ENCODE results near the gene PRKG1. TPM values are rescaled to one million over a fixed set of nuclear protein-coding genes. Genes with fewer than 3 reads are reported as not detected.

Gene PRKG1
- total and polyA plus RNA-seq, 2 of the 8 experiments (the other 6 are each of a cell fraction or from before 2014, with no cell fraction given) = 4.2 to 15.2 TPM

- Histone ChIP-seq H3K14ac (ENCODE audit: insufficient read length) (no peak overlapping the region), H3K79me2 (ENCODE audit: control insufficient read depth in 1 of 2, insufficient read depth in 2 of 2, low read length in 2 of 2) (no peaks in the 10 kb centered on the region), H3K27ac (ENCODE audit: low read depth, low read length) (no peak overlapping the region), H3K23me2 (ENCODE audit: low read depth, low read length) (no peaks in the 10 kb centered on the region), H4K91ac (replicated peaks; ENCODE audit: insufficient read length, low read length) (no peak overlapping the region), H2AK5ac (ENCODE audit: low read depth, low read length) (no peak overlapping the region), H2BK5ac (ENCODE audit: low read depth, low read length) (no peak overlapping the region), H2AFZ (ENCODE audit: low read length) (no peak overlapping the region), H4K20me1 (replicated peaks in 1 of 2; ENCODE audit: control insufficient read depth in 1 of 2, insufficient read depth in 2 of 2, low read length in 2 of 2) (no peaks in the 10 kb centered on the region), H2BK12ac (ENCODE audit: low read depth, low read length) (no peak overlapping the region), H3K4me3 (ENCODE audit: extremely low read depth in 1 of 4, insufficient read depth in 2 of 4, low read depth in 3 of 4, low read length in 4 of 4) (no peak overlapping the region), H4K8ac (ENCODE audit: extremely low read depth, insufficient read depth, low read length) (no peak overlapping the region), H3K9me3 (ENCODE audit: insufficient read depth in 2 of 2, low read depth in 1 of 2, low read length in 1 of 2) (0 out of 4 replicates have a peak, but pooled peaks cover 0 to 1% of the 10 kb centered on the region in 2 experiments), H4K5ac (ENCODE audit: insufficient read length, low read depth, low read length) (no peak overlapping the region), H3K4me1 (replicated peaks in 1 of 4; ENCODE audit: control insufficient read depth in 3 of 4, insufficient read depth in 4 of 4, low read length in 3 of 4) (peaks cover 0 to 2% (median 0%) of the 10 kb centered on the region in 4 experiments; a peak in 1 of 7 replicates), H3K27me3 (replicated peaks in 1 of 4; ENCODE audit: control insufficient read depth in 3 of 4, extremely low read depth in 1 of 4, insufficient read depth in 3 of 4, low read length in 3 of 4) (no peaks in the 10 kb centered on the region), H3K56ac (replicated peaks; ENCODE audit: insufficient read length, low read depth, low read length) (no peak overlapping the region), H3K18ac (ENCODE audit: extremely low read depth, low read length) (no peak overlapping the region), H2BK20ac (ENCODE audit: low read length) (no peak overlapping the region), H3K4me2 (ENCODE audit: insufficient read depth in 1 of 2, low read depth in 2 of 2, low read length in 2 of 2) (no peak overlapping the region), H2BK120ac (replicated peaks; ENCODE audit: low read depth, low read length) (no peak overlapping the region), H3K9ac (replicated peaks in 1 of 4; ENCODE audit: extremely low read depth in 1 of 4, low read depth in 3 of 4, low read length in 3 of 4) (no peak overlapping the region), H3K36me3 (ENCODE audit: control insufficient read depth in 2 of 4, insufficient read depth in 4 of 4, low read length in 3 of 4) (no peaks in the 10 kb centered on the region; a peak in 1 of 8 replicates), H3K79me1 (ENCODE audit: low read depth, low read length) (no peaks in the 10 kb centered on the region), H3K23ac (ENCODE audit: insufficient read length) (no peak overlapping the region), H2BK15ac (ENCODE audit: low read length) (no peak overlapping the region), H3K4ac (replicated peaks; ENCODE audit: insufficient read length, low read depth, low read length) (no peak overlapping the region)
- 95% methylated on average over 4 of the region's 4 CpGs; no CpG with 5 or more reads in 1 of the 2 experiments for WGBS, 2 experiments (ENCODE audit: extremely low coverage in 1 of 2, insufficient coverage in 1 of 2, insufficient read length in 1 of 2, insufficient replicate concordance in 2 of 2, low coverage in 1 of 2, low lambda C conversion rate in 2 of 2, missing lambda C conversion rate in 1 of 2)
- no peak for DNase-seq (ENCODE audit: low read depth in 1 of 2, low spot score in 2 of 2)
- no peak for FAIRE-seq
- no peak for TF ChIP-seq TAF1 (IDR thresholded peaks at IDR 0.05; ENCODE audit: low read depth, low read length)
- TF ChIP-seq EZH2 (IDR thresholded peaks at IDR 0.05; ENCODE audit: low read depth, low read length, severe bottlenecking) = no peak
- no peak for TF ChIP-seq POU5F1 (IDR thresholded peaks at IDR 0.05; ENCODE audit: low read depth, low read length)
- TF ChIP-seq CHD1 (IDR thresholded peaks at IDR 0.05; ENCODE audit: low read depth, low read length) = no peak
- ChIA-PET CTCF (ENCODE audit: partially characterized antibody) (no interaction called here), POLR2A (ENCODE audit: partially characterized antibody) (no interaction called here)
Observed at GRCh38 chr10:52083422-52083821, 1009.1 kb downstream of the PRKG1 start.

Measured in H1 (cell line).